ENCODE data around the gene OPCML. TPM values are rescaled to one million over a fixed set of nuclear protein-coding genes. Genes with fewer than 3 reads are reported as not detected.

The OPCML gene
- total RNA-seq, 1 experiment from 2014 or later = 0.94 TPM

GRCh38 chr11:132578580-132578979, 953.7 kb downstream of the OPCML start:
- Histone ChIP-seq H2BK20ac (ENCODE audit: low read depth, low read length, poor library complexity, severe bottlenecking) (no peak overlapping the region), H2BK120ac (ENCODE audit: low read depth, low read length, poor library complexity, severe bottlenecking) (no peak overlapping the region), H3K4me2 (ENCODE audit: insufficient read depth, insufficient read length, low read length) (no peak overlapping the region), H3K27me3 (ENCODE audit: insufficient read depth, low read length) (no peaks in the 10 kb centered on the region), H4K8ac (replicated peaks; ENCODE audit: insufficient read length, low read depth, low read length) (no peak overlapping the region), H4K91ac (ENCODE audit: insufficient read length, low read depth, low read length) (no peak overlapping the region), H2AK5ac (ENCODE audit: insufficient read length, low read length) (no peak overlapping the region), H4K20me1 (ENCODE audit: control insufficient read depth, insufficient read depth, insufficient read length) (no peaks in the 10 kb centered on the region), H3K9me3 (ENCODE audit: control insufficient read depth, low read depth, low read length) (no peaks in the 10 kb centered on the region), H3K4me1 (ENCODE audit: insufficient read depth, low read length) (peaks cover 3% of the 10 kb centered on the region; the same call in 1 of the 2 replicates), H3K14ac (ENCODE audit: insufficient read depth, low read length) (no peak overlapping the region), H3K18ac (ENCODE audit: insufficient read length, low read depth, low read length) (no peak overlapping the region), H3K79me2 (ENCODE audit: insufficient read depth, low read length) (no peaks in the 10 kb centered on the region), H3T11ph (ENCODE audit: low read length) (no peak overlapping the region), H3K56ac (ENCODE audit: insufficient read length, low read depth, low read length) (no peak overlapping the region), H3K4ac (ENCODE audit: low read depth, low read length) (no peak overlapping the region), H2BK15ac (ENCODE audit: low read depth, low read length) (no peak overlapping the region), H3K9ac (ENCODE audit: extremely low read depth, insufficient read length, low read length) (no peak overlapping the region), H3K23ac (ENCODE audit: insufficient read length, low read depth, low read length) (no peak overlapping the region), H2BK5ac (ENCODE audit: insufficient read length, low read length) (no peak overlapping the region), H2AFZ (ENCODE audit: low read length) (no peak overlapping the region), H3K79me1 (ENCODE audit: insufficient read depth, low read depth, low read length, poor library complexity, severe bottlenecking) (no peaks in the 10 kb centered on the region), H4K5ac (ENCODE audit: insufficient read length, low read depth, low read length) (no peak overlapping the region), H2BK12ac (ENCODE audit: insufficient read length, low read depth, low read length) (no peak overlapping the region), H3K27ac (ENCODE audit: insufficient read length, low read depth, low read length) (no peak overlapping the region), H3K23me2 (ENCODE audit: insufficient read length, low read depth, low read length, poor library complexity, severe bottlenecking) (no peaks in the 10 kb centered on the region)
- DNase-seq = no peak
- no peak for TF ChIP-seq CTCF (conservative IDR thresholded peaks at IDR 0.05)
- Mint-ChIP-seq H3K27me3 (ENCODE audit: low read depth) (no peaks in the 10 kb centered on the region; the same call in 1 of the 2 replicates), H3K4me3 (no peak overlapping the region), H3K36me3 (ENCODE audit: insufficient read depth in 1 of 3, low read depth in 3 of 3) (peaks cover 0 to 5% (median 0%) of the 10 kb centered on the region in 3 experiments; a peak in 2 of 7 replicates), H3K4me1 (peaks cover 10 to 16% of the 10 kb centered on the region in 2 experiments), H3K27ac (no peak overlapping the region), H3K9me3 (0 out of 5 replicates have a peak, but pooled peaks cover 0 to 3% of the 10 kb centered on the region in 2 experiments)
- no CpG with 5 or more reads among the region's 1 CpG for WGBS (ENCODE audit: extremely low coverage, insufficient read length, low lambda C conversion rate)

Measured in H9 (cell line).